ENCODE measurements around the gene PLB1.

GRCh38 chr2:28674062-28674712 is 178.3 kb downstream of the PLB1 start:
- TF ChIP-seq CTCF (IDR thresholded peaks at IDR 0.05) = no peak
- TF ChIP-seq POLR2A (IDR thresholded peaks at IDR 0.05) = no peak

All from right lobe of liver (tissue), 4 donors.